ENCODE data around the gene NUP205.

DNA sequence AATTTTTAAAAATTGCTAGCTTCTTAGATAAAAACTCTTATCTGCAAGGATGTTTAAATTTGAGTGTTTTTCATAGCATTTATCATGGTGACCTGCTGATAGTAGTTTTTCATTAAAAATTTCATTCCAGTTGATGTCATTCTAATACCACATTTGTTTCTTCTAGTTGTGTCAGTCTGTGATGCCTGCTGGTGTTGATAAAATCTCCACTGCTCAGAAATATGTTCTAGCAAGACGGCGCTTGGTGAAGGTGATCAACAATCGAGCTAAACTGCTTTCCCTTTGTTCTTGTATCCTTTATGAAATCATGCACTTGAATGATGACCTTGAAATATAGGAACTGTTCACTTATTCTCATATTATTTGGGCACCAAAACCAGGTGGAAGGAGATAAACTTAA, 87.0 kb downstream of the NUP205 start:
- TF ChIP-seq, protein P1, sequence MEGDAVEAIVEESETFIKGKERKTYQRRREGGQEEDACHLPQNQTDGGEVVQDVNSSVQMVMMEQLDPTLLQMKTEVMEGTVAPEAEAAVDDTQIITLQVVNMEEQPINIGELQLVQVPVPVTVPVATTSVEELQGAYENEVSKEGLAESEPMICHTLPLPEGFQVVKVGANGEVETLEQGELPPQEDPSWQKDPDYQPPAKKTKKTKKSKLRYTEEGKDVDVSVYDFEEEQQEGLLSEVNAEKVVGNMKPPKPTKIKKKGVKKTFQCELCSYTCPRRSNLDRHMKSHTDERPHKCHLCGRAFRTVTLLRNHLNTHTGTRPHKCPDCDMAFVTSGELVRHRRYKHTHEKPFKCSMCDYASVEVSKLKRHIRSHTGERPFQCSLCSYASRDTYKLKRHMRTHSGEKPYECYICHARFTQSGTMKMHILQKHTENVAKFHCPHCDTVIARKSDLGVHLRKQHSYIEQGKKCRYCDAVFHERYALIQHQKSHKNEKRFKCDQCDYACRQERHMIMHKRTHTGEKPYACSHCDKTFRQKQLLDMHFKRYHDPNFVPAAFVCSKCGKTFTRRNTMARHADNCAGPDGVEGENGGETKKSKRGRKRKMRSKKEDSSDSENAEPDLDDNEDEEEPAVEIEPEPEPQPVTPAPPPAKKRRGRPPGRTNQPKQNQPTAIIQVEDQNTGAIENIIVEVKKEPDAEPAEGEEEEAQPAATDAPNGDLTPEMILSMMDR (conservative IDR thresholded peaks at IDR 0.05 in 1 of 2, IDR thresholded peaks at IDR 0.05 in 1 of 2; ENCODE audit: extremely low read depth in 1 of 2, insufficient read depth in 1 of 2, low read depth in 1 of 2, low read length in 2 of 2), result no peak
- TF ChIP-seq EZH2 (IDR thresholded peaks at IDR 0.05; ENCODE audit: borderline replicate concordance, low read length), result no peak

All from mammary epithelial cell (primary cell).